ENCODE data around the gene RBMS3.

RBMS3 gene

GRCh38 chr3:29618395-29619282 is 337.8 kb downstream of the RBMS3 start:
- H3K27me3 ChIP-seq (ENCODE audit: control insufficient read depth, insufficient read depth, low read length), result no peaks in the 10 kb centered on the region
- no peaks in the 10 kb centered on the region for H3K36me3 ChIP-seq (ENCODE audit: control insufficient read depth, insufficient read depth, low read length)
- H3K9me3 ChIP-seq (ENCODE audit: control insufficient read depth, insufficient read depth, low read depth, low read length), result no peaks in the 10 kb centered on the region
- H3K9ac ChIP-seq (ENCODE audit: low read length), result no peak overlapping the region
- no peak overlapping the region for H3K4me3 ChIP-seq (ENCODE audit: low read depth, low read length)
- no peak overlapping the region for H3K27ac ChIP-seq (ENCODE audit: low read depth, low read length)
- H3K4me1 ChIP-seq (ENCODE audit: control insufficient read depth, insufficient read depth, low read length), result no peaks in the 10 kb centered on the region

- no peaks in the 10 kb centered on the region for H3K27me3 ChIP-seq (ENCODE audit: control insufficient read depth, insufficient read depth, low read length)
- no peak overlapping the region for H3K27ac ChIP-seq (ENCODE audit: low read depth, low read length)
- no peaks in the 10 kb centered on the region for H3K9me3 ChIP-seq (ENCODE audit: control insufficient read depth, insufficient read depth, low read depth, low read length)
- no peaks in the 10 kb centered on the region for H3K4me1 ChIP-seq (ENCODE audit: control insufficient read depth, insufficient read depth, low read length)
- H3K4me3 ChIP-seq (ENCODE audit: low read depth, low read length), result no peak overlapping the region
- H3K9ac ChIP-seq (ENCODE audit: low read length), result no peak overlapping the region
- H3K36me3 ChIP-seq (ENCODE audit: control insufficient read depth, insufficient read depth, low read length), result no peaks in the 10 kb centered on the region
Measured at GRCh38 chr3:29619676-29620075, 338.8 kb downstream of the RBMS3 start.

- Histone ChIP-seq H3K36me3 (ENCODE audit: control insufficient read depth, insufficient read depth, low read length) (no peaks in the 10 kb centered on the region), H3K4me3 (ENCODE audit: low read depth, low read length) (no peak overlapping the region), H3K9me3 (ENCODE audit: control insufficient read depth, insufficient read depth, low read depth, low read length) (no peaks in the 10 kb centered on the region), H3K27ac (ENCODE audit: low read depth, low read length) (no peak overlapping the region), H3K27me3 (ENCODE audit: control insufficient read depth, insufficient read depth, low read length) (no peaks in the 10 kb centered on the region), H3K9ac (ENCODE audit: low read length) (no peak overlapping the region), H3K4me1 (ENCODE audit: control insufficient read depth, insufficient read depth, low read length) (peaks cover 22% of the 10 kb centered on the region)
Measured at GRCh38 chr3:29627136-29628117, 346.6 kb downstream of the RBMS3 start.

- H3K4me1 ChIP-seq (ENCODE audit: control insufficient read depth, insufficient read depth, low read length), result peaks cover 22% of the 10 kb centered on the region
- H3K27ac ChIP-seq (ENCODE audit: low read depth, low read length), result no peak overlapping the region
- no peaks in the 10 kb centered on the region for H3K27me3 ChIP-seq (ENCODE audit: control insufficient read depth, insufficient read depth, low read length)
- no peak overlapping the region for H3K4me3 ChIP-seq (ENCODE audit: low read depth, low read length)
- H3K9ac ChIP-seq (ENCODE audit: low read length), result no peak overlapping the region
- H3K36me3 ChIP-seq (ENCODE audit: control insufficient read depth, insufficient read depth, low read length), result no peaks in the 10 kb centered on the region
- no peaks in the 10 kb centered on the region for H3K9me3 ChIP-seq (ENCODE audit: control insufficient read depth, insufficient read depth, low read depth, low read length)
Measured at GRCh38 chr3:29628795-29629194, 347.9 kb downstream of the RBMS3 start.

- Histone ChIP-seq H3K4me1 (ENCODE audit: control insufficient read depth, insufficient read depth, low read length) (peaks cover 19% of the 10 kb centered on the region), H3K27me3 (ENCODE audit: control insufficient read depth, insufficient read depth, low read length) (no peaks in the 10 kb centered on the region), H3K36me3 (ENCODE audit: control insufficient read depth, insufficient read depth, low read length) (no peaks in the 10 kb centered on the region), H3K27ac (ENCODE audit: low read depth, low read length) (no peak overlapping the region), H3K9ac (ENCODE audit: low read length) (no peak overlapping the region), H3K4me3 (ENCODE audit: low read depth, low read length) (no peak overlapping the region), H3K9me3 (ENCODE audit: control insufficient read depth, insufficient read depth, low read depth, low read length) (peaks cover 5% of the 10 kb centered on the region; the same call in 1 of the 2 replicates)
Measured at GRCh38 chr3:29635888-29636287, 355.0 kb downstream of the RBMS3 start.

- H3K9ac ChIP-seq (ENCODE audit: low read length), result no peak overlapping the region
- no peak overlapping the region for H3K4me3 ChIP-seq (ENCODE audit: low read depth, low read length)
- H3K27me3 ChIP-seq (ENCODE audit: control insufficient read depth, insufficient read depth, low read length), result no peaks in the 10 kb centered on the region
- H3K36me3 ChIP-seq (ENCODE audit: control insufficient read depth, insufficient read depth, low read length), result no peaks in the 10 kb centered on the region
- no peak overlapping the region for H3K27ac ChIP-seq (ENCODE audit: low read depth, low read length)
- H3K4me1 ChIP-seq (ENCODE audit: control insufficient read depth, insufficient read depth, low read length), result peaks cover 12% of the 10 kb centered on the region
- peaks cover 5% of the 10 kb centered on the region; the same call in 1 of the 2 replicates for H3K9me3 ChIP-seq (ENCODE audit: control insufficient read depth, insufficient read depth, low read depth, low read length)
Measured at GRCh38 chr3:29637068-29637467, 356.2 kb downstream of the RBMS3 start.

- Histone ChIP-seq H3K4me3 (ENCODE audit: low read depth, low read length) (no peak overlapping the region), H3K4me1 (ENCODE audit: control insufficient read depth, insufficient read depth, low read length) (peaks cover 18% of the 10 kb centered on the region), H3K9ac (ENCODE audit: low read length) (no peak overlapping the region), H3K27me3 (ENCODE audit: control insufficient read depth, insufficient read depth, low read length) (no peaks in the 10 kb centered on the region), H3K36me3 (ENCODE audit: control insufficient read depth, insufficient read depth, low read length) (no peaks in the 10 kb centered on the region), H3K9me3 (ENCODE audit: control insufficient read depth, insufficient read depth, low read depth, low read length) (peaks cover 5% of the 10 kb centered on the region; the same call in 1 of the 2 replicates), H3K27ac (ENCODE audit: low read depth, low read length) (0 out of 2 replicates have a peak overlapping the region, but pooled peaks have one; percentile 36)
Measured at GRCh38 chr3:29639578-29640290, 358.9 kb downstream of the RBMS3 start.

GRCh38 chr3:29642393-29643033 is 361.6 kb downstream of the RBMS3 start:
- Histone ChIP-seq H3K27ac (ENCODE audit: low read depth, low read length) (no peak overlapping the region), H3K9ac (ENCODE audit: low read length) (no peak overlapping the region), H3K9me3 (ENCODE audit: control insufficient read depth, insufficient read depth, low read depth, low read length) (no peaks in the 10 kb centered on the region), H3K36me3 (ENCODE audit: control insufficient read depth, insufficient read depth, low read length) (no peaks in the 10 kb centered on the region), H3K4me1 (ENCODE audit: control insufficient read depth, insufficient read depth, low read length) (peaks cover 18% of the 10 kb centered on the region), H3K27me3 (ENCODE audit: control insufficient read depth, insufficient read depth, low read length) (no peaks in the 10 kb centered on the region), H3K4me3 (ENCODE audit: low read depth, low read length) (no peak overlapping the region)

- Histone ChIP-seq H3K4me1 (ENCODE audit: control insufficient read depth, insufficient read depth, low read length) (peaks cover 18% of the 10 kb centered on the region), H3K27ac (ENCODE audit: low read depth, low read length) (no peak overlapping the region), H3K9ac (ENCODE audit: low read length) (no peak overlapping the region), H3K9me3 (ENCODE audit: control insufficient read depth, insufficient read depth, low read depth, low read length) (no peaks in the 10 kb centered on the region), H3K27me3 (ENCODE audit: control insufficient read depth, insufficient read depth, low read length) (no peaks in the 10 kb centered on the region), H3K36me3 (ENCODE audit: control insufficient read depth, insufficient read depth, low read length) (no peaks in the 10 kb centered on the region), H3K4me3 (ENCODE audit: low read depth, low read length) (no peak overlapping the region)
Measured at GRCh38 chr3:29643034-29643425, 362.2 kb downstream of the RBMS3 start.

- Histone ChIP-seq H3K27me3 (ENCODE audit: control insufficient read depth, insufficient read depth, low read length) (no peaks in the 10 kb centered on the region), H3K36me3 (ENCODE audit: control insufficient read depth, insufficient read depth, low read length) (no peaks in the 10 kb centered on the region), H3K9me3 (ENCODE audit: control insufficient read depth, insufficient read depth, low read depth, low read length) (no peaks in the 10 kb centered on the region), H3K9ac (ENCODE audit: low read length) (no peak overlapping the region), H3K4me1 (ENCODE audit: control insufficient read depth, insufficient read depth, low read length) (peaks cover 14% of the 10 kb centered on the region), H3K27ac (ENCODE audit: low read depth, low read length) (no peak overlapping the region), H3K4me3 (ENCODE audit: low read depth, low read length) (no peak overlapping the region)
Measured at GRCh38 chr3:29644261-29644660, 363.4 kb downstream of the RBMS3 start.
